Measurements from ENCODE around the gene LCLAT1.
"Not testable (repeated sequence)": the region's sequence is repeated elsewhere in the genome, so short reads cannot be mapped to it uniquely, and the experiment has no call there.

Gene LCLAT1

GRCh38 chr2:30454571-30454970, 7.5 kb downstream of the LCLAT1 start:
- no peak for DNase-seq (ENCODE audit: low read depth)

GRCh38 chr2:30455114-30455738, 8.2 kb downstream of the LCLAT1 start:
- DNase-seq (ENCODE audit: low read depth), result no peak

- DNase-seq (ENCODE audit: low read depth), result no peak
These were observed 9.1 kb downstream of the LCLAT1 start for GRCh38 chr2:30456106-30456505.

GRCh38 chr2:30456579-30456978, 9.5 kb downstream of the LCLAT1 start:
- no peak for DNase-seq (ENCODE audit: low read depth)

- DNase-seq (ENCODE audit: low read depth), result no peak
These were observed 10.2 kb downstream of the LCLAT1 start for GRCh38 chr2:30457296-30457695.

- no peak for DNase-seq (ENCODE audit: low read depth)
These were observed 12.1 kb downstream of the LCLAT1 start for GRCh38 chr2:30459140-30459539.

GRCh38 chr2:30462131-30462857, 15.2 kb downstream of the LCLAT1 start:
- DNase-seq (ENCODE audit: low read depth), result no peak

GRCh38 chr2:30463535-30463934, 16.5 kb downstream of the LCLAT1 start:
- no peak for DNase-seq (ENCODE audit: low read depth)

- DNase-seq (ENCODE audit: low read depth), result no peak
These were observed 17.6 kb downstream of the LCLAT1 start for GRCh38 chr2:30464544-30465170.

- no peak for DNase-seq (ENCODE audit: low read depth)
These were observed 18.1 kb downstream of the LCLAT1 start for GRCh38 chr2:30465171-30465545.

GRCh38 chr2:30466216-30466615, 19.2 kb downstream of the LCLAT1 start:
- no peak for DNase-seq (ENCODE audit: low read depth)

GRCh38 chr2:30467062-30467826, 20.2 kb downstream of the LCLAT1 start:
- DNase-seq (ENCODE audit: low read depth), result not testable (repeated sequence)

- no peak for DNase-seq (ENCODE audit: low read depth)
These were observed 23.4 kb downstream of the LCLAT1 start for GRCh38 chr2:30470426-30470825.

GRCh38 chr2:30472326-30472725, 25.3 kb downstream of the LCLAT1 start:
- DNase-seq (ENCODE audit: low read depth), result no peak

GRCh38 chr2:30475542-30475941, 28.5 kb downstream of the LCLAT1 start:
- DNase-seq (ENCODE audit: low read depth), result no peak

- no peak for DNase-seq (ENCODE audit: low read depth)
These were observed 29.6 kb downstream of the LCLAT1 start for GRCh38 chr2:30476636-30477035.

- no peak for DNase-seq (ENCODE audit: low read depth)
These were observed 33.8 kb downstream of the LCLAT1 start for GRCh38 chr2:30480703-30481322.

- DNase-seq (ENCODE audit: low read depth), result no peak
These were observed 34.3 kb downstream of the LCLAT1 start for GRCh38 chr2:30481323-30481800.

- no peak for DNase-seq (ENCODE audit: low read depth)
These were observed 35.0 kb downstream of the LCLAT1 start for GRCh38 chr2:30482011-30482410.

- DNase-seq (ENCODE audit: low read depth), result no peak
These were observed 37.1 kb downstream of the LCLAT1 start for GRCh38 chr2:30484145-30484544.

- DNase-seq (ENCODE audit: low read depth), result no peak
These were observed 37.9 kb downstream of the LCLAT1 start for GRCh38 chr2:30484995-30485394.

GRCh38 chr2:30486655-30487054, 39.6 kb downstream of the LCLAT1 start:
- DNase-seq (ENCODE audit: low read depth), result no peak

Measured in stimulated activated CD4-positive, alpha-beta T cell treated with anti-CD3 and anti-CD28 coated beads, Interleukin-2, amount 100 ng/mL, for 4 hours (primary cell).